ENCODE data around the gene KIAA0232.

- TF ChIP-seq, protein P1, sequence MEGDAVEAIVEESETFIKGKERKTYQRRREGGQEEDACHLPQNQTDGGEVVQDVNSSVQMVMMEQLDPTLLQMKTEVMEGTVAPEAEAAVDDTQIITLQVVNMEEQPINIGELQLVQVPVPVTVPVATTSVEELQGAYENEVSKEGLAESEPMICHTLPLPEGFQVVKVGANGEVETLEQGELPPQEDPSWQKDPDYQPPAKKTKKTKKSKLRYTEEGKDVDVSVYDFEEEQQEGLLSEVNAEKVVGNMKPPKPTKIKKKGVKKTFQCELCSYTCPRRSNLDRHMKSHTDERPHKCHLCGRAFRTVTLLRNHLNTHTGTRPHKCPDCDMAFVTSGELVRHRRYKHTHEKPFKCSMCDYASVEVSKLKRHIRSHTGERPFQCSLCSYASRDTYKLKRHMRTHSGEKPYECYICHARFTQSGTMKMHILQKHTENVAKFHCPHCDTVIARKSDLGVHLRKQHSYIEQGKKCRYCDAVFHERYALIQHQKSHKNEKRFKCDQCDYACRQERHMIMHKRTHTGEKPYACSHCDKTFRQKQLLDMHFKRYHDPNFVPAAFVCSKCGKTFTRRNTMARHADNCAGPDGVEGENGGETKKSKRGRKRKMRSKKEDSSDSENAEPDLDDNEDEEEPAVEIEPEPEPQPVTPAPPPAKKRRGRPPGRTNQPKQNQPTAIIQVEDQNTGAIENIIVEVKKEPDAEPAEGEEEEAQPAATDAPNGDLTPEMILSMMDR (IDR thresholded peaks at IDR 0.05; ENCODE audit: low read length): no peak
- TF ChIP-seq EZH2 (optimal IDR thresholded peaks at IDR 0.05; ENCODE audit: low read depth, low read length): no peak
Measured at GRCh38 chr4:6869944-6870343, 87.4 kb downstream of the KIAA0232 start.
